Neural cell (in vitro differentiated cells): Measurements from ENCODE around the gene DACH1.

Experiments
- POLR2AphosphoS5 ChIP-seq: IDR thresholded peaks from 2 replicates; pipeline ENCODE4 v1.6.1; 2012
- TF ChIP-seq, protein P1 (sequence below): fragments of 450-650 bp; IDR thresholded peaks from 2 replicates; pipeline ENCODE4 v1.5.1; 2014; ENCODE audit warnings: antibody characterized with exemption, mild to moderate bottlenecking, moderate library complexity; ENCODE audit not compliant: poor library complexity, severe bottlenecking

DNA sequence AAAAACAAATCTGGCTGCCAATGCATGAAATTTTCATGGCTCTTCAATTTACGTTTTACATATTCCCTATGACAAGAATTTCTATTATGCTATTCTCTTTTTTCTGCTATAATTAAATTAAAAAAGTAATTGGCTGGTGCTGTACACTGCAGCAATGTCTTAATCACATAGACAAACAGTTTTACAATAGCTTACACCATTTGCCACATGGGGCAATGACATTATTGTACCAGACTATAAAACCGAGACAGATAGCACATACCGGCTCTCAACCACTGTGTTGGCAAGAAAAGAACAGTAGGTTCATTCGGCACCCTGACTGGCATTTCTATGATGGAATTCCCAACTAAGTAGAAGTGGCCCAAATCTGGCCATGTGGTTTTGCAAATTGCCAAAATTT, 67.7 kb downstream of the DACH1 start:
- TF ChIP-seq, protein P1, sequence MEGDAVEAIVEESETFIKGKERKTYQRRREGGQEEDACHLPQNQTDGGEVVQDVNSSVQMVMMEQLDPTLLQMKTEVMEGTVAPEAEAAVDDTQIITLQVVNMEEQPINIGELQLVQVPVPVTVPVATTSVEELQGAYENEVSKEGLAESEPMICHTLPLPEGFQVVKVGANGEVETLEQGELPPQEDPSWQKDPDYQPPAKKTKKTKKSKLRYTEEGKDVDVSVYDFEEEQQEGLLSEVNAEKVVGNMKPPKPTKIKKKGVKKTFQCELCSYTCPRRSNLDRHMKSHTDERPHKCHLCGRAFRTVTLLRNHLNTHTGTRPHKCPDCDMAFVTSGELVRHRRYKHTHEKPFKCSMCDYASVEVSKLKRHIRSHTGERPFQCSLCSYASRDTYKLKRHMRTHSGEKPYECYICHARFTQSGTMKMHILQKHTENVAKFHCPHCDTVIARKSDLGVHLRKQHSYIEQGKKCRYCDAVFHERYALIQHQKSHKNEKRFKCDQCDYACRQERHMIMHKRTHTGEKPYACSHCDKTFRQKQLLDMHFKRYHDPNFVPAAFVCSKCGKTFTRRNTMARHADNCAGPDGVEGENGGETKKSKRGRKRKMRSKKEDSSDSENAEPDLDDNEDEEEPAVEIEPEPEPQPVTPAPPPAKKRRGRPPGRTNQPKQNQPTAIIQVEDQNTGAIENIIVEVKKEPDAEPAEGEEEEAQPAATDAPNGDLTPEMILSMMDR: no peak
- TF ChIP-seq POLR2AphosphoS5: no peak
